Measurements from ENCODE around the gene PPM1H.
A peak's percentile ranks its signal among the peaks of the same experiment; 100 is the strongest.

Gene PPM1H

DNA sequence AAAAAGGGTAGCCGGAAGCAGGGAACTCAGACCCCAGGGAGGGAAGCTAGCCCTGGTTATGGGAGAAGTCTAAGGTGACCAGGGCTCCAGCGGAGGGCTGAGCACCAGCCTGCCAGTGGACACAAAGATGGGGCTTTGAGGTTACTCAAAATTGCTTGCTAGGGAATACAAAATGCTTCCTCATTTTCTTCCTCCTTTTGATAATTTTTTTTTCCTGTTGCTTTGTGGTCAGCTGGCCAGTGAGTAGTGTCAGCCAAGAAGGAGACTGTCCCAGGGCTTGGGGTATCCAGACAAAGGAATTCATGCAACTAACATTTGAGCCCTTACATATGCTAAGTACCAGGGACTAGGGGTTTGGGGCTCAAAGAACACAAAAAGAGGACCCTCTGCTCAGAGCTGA, 206.2 kb downstream of the PPM1H start:
- Histone ChIP-seq H3K36me3 (ENCODE audit: control insufficient read depth, insufficient read depth, low read length, severe bottlenecking) (no peaks in the 10 kb centered on the region), H3K27me3 (replicated peaks; ENCODE audit: control insufficient read depth, insufficient read depth, low read length) (no peaks in the 10 kb centered on the region), H3K9me3 (ENCODE audit: control insufficient read depth, low read length) (no peaks in the 10 kb centered on the region), H3K4me3 (ENCODE audit: low read length) (no peak overlapping the region), H3K4me1 (ENCODE audit: control insufficient read depth, insufficient read depth, low read length) (peaks cover 85% of the 10 kb centered on the region), H3K9ac (ENCODE audit: low read length) (peak overlapping the region; percentile 71)
- no peak for DNase-seq (ENCODE audit: low read depth)

DNA sequence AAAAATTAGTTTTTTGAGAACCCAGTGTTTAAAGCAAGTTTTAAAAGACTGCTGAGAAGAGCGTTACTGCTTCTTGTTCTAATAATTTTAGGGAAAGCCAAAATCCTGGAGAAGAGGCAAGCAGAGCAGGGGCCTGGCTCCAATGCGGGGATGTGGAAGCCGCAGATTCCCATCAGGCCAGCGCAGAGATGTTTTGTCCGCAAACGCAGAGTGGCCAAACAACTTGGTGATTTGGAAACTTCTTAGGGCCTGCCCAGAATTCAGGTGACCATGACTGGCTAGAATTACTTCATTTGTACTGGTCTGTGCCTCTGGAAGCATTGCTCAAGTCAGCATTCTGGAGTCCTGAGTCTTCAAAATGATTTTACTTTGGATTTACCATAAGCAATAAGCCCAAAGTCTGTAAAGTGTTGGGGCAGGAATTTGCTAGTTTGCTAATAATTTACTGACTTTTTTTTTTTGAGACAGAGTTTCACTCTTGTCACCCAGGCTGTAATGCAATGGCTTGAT, 208.4 kb downstream of the PPM1H start:
- no peak overlapping the region for H3K4me3 ChIP-seq (ENCODE audit: low read length)
- no peaks in the 10 kb centered on the region for H3K9me3 ChIP-seq (ENCODE audit: control insufficient read depth, low read length)
- H3K4me1 ChIP-seq (ENCODE audit: control insufficient read depth, insufficient read depth, low read length), result peaks cover 67% of the 10 kb centered on the region
- no peaks in the 10 kb centered on the region for H3K36me3 ChIP-seq (ENCODE audit: control insufficient read depth, insufficient read depth, low read length, severe bottlenecking)
- H3K27me3 ChIP-seq (replicated peaks; ENCODE audit: control insufficient read depth, insufficient read depth, low read length), result no peaks in the 10 kb centered on the region
- peak; percentile 40 for DNase-seq (ENCODE audit: low read depth)
- H3K9ac ChIP-seq (ENCODE audit: low read length), result peak overlapping the region; percentile 61

DNA sequence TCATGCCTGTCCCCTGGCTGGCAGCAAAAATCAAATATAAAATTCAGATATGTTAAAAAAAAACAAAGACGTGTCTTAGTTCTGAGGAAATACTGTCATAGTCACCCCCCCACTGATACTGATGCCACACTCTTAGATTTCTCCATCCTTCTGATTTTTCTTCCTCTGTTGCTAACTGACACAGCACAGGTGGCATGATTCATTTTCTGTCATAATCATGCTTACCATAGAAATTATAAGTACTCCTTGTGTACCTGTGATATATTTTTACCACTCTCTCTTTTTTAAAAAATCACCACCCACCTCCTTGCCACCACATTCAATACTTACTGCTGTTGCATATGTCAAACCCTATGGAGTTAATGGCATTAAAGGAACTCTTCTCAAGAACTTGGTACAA, 209.2 kb downstream of the PPM1H start:
- no peak overlapping the region for H3K4me3 ChIP-seq (ENCODE audit: low read length)
- no peaks in the 10 kb centered on the region for H3K36me3 ChIP-seq (ENCODE audit: control insufficient read depth, insufficient read depth, low read length, severe bottlenecking)
- no peaks in the 10 kb centered on the region for H3K9me3 ChIP-seq (ENCODE audit: control insufficient read depth, low read length)
- peak overlapping the region; percentile 83 for H3K9ac ChIP-seq (ENCODE audit: low read length)
- DNase-seq (ENCODE audit: low read depth), result no peak
- no peaks in the 10 kb centered on the region for H3K27me3 ChIP-seq (replicated peaks; ENCODE audit: control insufficient read depth, insufficient read depth, low read length)
- H3K4me1 ChIP-seq (ENCODE audit: control insufficient read depth, insufficient read depth, low read length), result peaks cover 67% of the 10 kb centered on the region

DNA sequence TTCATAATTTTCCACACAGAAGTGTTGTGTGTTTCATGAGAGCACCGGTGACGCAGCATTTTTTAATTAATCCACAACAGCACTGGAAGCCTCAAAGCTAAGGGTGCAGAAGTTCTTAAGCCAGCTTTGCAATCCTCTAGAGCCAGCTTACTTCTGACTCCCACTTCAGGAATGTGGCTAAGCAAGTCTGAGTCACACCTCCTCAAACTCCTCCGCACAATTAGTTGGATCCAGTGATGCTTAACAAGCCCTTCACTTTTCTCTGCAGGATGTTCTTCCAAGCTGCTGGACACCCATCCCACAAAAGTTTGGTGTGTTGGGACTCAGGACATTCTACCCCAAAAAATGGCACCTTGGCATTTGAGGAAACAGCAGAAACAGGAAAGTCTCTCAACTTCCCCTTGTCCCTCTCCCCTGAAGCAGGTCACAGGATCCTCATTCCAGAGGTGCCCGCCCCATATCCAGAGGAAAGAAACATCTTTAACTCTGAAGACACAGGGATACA, 210.0 kb downstream of the PPM1H start:
- Histone ChIP-seq H3K9ac (ENCODE audit: low read length) (peak overlapping the region; percentile 83), H3K4me1 (ENCODE audit: control insufficient read depth, insufficient read depth, low read length) (peaks cover 69% of the 10 kb centered on the region), H3K4me3 (ENCODE audit: low read length) (peak overlapping the region; percentile 18), H3K36me3 (ENCODE audit: control insufficient read depth, insufficient read depth, low read length, severe bottlenecking) (no peaks in the 10 kb centered on the region), H3K27me3 (replicated peaks; ENCODE audit: control insufficient read depth, insufficient read depth, low read length) (no peaks in the 10 kb centered on the region), H3K9me3 (ENCODE audit: control insufficient read depth, low read length) (no peaks in the 10 kb centered on the region)
- DNase-seq (ENCODE audit: low read depth), result peak; percentile 91

DNA sequence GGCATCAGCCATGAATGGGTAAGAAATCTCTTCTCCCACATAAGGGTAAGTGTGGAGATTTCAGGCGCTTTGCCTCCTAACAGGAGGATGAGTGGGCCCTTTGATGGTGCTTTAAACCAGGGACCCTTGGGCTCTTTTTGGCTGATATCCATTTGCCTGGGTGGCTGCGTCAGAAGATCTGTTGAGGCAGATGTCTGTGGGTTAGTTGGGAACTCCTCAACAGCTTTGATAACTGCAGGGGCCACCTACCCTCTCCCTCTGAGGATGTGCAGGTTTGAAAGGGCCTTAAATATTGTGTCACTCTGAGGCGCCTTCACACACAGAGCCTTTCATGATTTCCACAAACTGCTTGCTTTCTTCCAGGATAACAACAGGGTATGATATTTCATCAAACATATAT, 210.7 kb downstream of the PPM1H start:
- Histone ChIP-seq H3K9me3 (ENCODE audit: control insufficient read depth, low read length) (no peaks in the 10 kb centered on the region), H3K27me3 (replicated peaks; ENCODE audit: control insufficient read depth, insufficient read depth, low read length) (no peaks in the 10 kb centered on the region), H3K4me1 (ENCODE audit: control insufficient read depth, insufficient read depth, low read length) (peaks cover 70% of the 10 kb centered on the region), H3K36me3 (ENCODE audit: control insufficient read depth, insufficient read depth, low read length, severe bottlenecking) (no peaks in the 10 kb centered on the region), H3K4me3 (ENCODE audit: low read length) (no peak overlapping the region), H3K9ac (ENCODE audit: low read length) (peak overlapping the region; percentile 71)
- no peak for DNase-seq (ENCODE audit: low read depth)

GRCh38 chr12:62722971-62723680, 211.8 kb downstream of the PPM1H start:
- Histone ChIP-seq H3K27me3 (replicated peaks; ENCODE audit: control insufficient read depth, insufficient read depth, low read length) (no peaks in the 10 kb centered on the region), H3K4me1 (ENCODE audit: control insufficient read depth, insufficient read depth, low read length) (peaks cover 70% of the 10 kb centered on the region), H3K36me3 (ENCODE audit: control insufficient read depth, insufficient read depth, low read length, severe bottlenecking) (no peaks in the 10 kb centered on the region), H3K9ac (ENCODE audit: low read length) (peak overlapping the region; percentile 71), H3K9me3 (ENCODE audit: control insufficient read depth, low read length) (no peaks in the 10 kb centered on the region), H3K4me3 (ENCODE audit: low read length) (no peak overlapping the region)
- DNase-seq (ENCODE audit: low read depth), result no peak

GRCh38 chr12:62720661-62721330, 214.2 kb downstream of the PPM1H start:
- no peak overlapping the region for H3K4me3 ChIP-seq (ENCODE audit: low read length)
- H3K9me3 ChIP-seq (ENCODE audit: control insufficient read depth, low read length), result no peaks in the 10 kb centered on the region
- H3K9ac ChIP-seq (ENCODE audit: low read length), result peak overlapping the region; percentile 25
- DNase-seq (ENCODE audit: low read depth), result peak; percentile 56
- H3K27me3 ChIP-seq (replicated peaks; ENCODE audit: control insufficient read depth, insufficient read depth, low read length), result no peaks in the 10 kb centered on the region
- peaks cover 61% of the 10 kb centered on the region for H3K4me1 ChIP-seq (ENCODE audit: control insufficient read depth, insufficient read depth, low read length)
- H3K36me3 ChIP-seq (ENCODE audit: control insufficient read depth, insufficient read depth, low read length, severe bottlenecking), result no peaks in the 10 kb centered on the region

DNA sequence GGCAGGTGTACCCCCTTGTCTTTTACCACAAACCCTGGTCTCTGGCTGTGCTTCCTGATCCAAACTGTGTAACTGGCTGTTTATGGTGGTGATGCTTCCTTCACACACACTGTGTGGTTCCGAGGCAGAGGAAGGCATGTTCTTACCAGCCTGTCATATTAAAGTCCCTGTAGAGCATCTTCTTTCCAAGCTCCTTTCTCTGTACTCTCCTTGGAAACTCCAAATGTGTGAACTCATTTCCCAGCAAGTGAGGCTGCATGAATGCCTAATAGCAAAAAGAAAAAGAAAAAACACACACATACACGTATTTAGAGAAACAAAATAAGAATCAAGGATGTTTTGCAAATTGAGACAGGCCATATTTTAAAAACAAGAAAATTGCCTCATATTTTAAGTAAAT, 214.9 kb downstream of the PPM1H start:
- H3K9ac ChIP-seq (ENCODE audit: low read length), result peak overlapping the region; percentile 25
- H3K36me3 ChIP-seq (ENCODE audit: control insufficient read depth, insufficient read depth, low read length, severe bottlenecking), result no peaks in the 10 kb centered on the region
- no peak overlapping the region for H3K4me3 ChIP-seq (ENCODE audit: low read length)
- H3K27me3 ChIP-seq (replicated peaks; ENCODE audit: control insufficient read depth, insufficient read depth, low read length), result no peaks in the 10 kb centered on the region
- peaks cover 61% of the 10 kb centered on the region for H3K4me1 ChIP-seq (ENCODE audit: control insufficient read depth, insufficient read depth, low read length)
- no peak for DNase-seq (ENCODE audit: low read depth)
- no peaks in the 10 kb centered on the region for H3K9me3 ChIP-seq (ENCODE audit: control insufficient read depth, low read length)

- no peak for DNase-seq (ENCODE audit: low read depth)
- Histone ChIP-seq H3K36me3 (ENCODE audit: control insufficient read depth, insufficient read depth, low read length, severe bottlenecking) (no peaks in the 10 kb centered on the region), H3K27me3 (replicated peaks; ENCODE audit: control insufficient read depth, insufficient read depth, low read length) (no peaks in the 10 kb centered on the region), H3K4me1 (ENCODE audit: control insufficient read depth, insufficient read depth, low read length) (peaks cover 62% of the 10 kb centered on the region), H3K9me3 (ENCODE audit: control insufficient read depth, low read length) (no peaks in the 10 kb centered on the region), H3K9ac (ENCODE audit: low read length) (no peak overlapping the region), H3K4me3 (ENCODE audit: low read length) (peak overlapping the region; percentile 12)
These were observed 216.1 kb downstream of the PPM1H start for GRCh38 chr12:62718762-62719426.

DNA sequence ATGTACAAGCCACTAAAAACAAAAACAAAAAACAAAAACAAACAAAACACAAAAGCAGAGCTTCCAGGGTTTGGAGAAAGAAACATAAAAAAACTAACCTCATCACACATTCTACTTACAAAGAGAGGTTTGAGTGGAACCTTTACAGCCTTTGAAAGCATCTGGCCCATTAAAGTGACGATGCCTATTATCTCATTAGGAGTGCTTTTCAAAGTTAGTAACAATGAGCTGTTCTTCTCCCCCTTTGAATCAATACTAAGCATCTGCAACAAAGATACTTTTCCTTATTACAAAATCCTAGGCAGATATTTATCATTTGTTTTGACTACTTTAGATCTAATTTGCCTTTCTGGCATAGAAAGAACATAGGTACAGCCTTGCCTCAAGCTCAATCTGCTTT, 217.3 kb downstream of the PPM1H start:
- DNase-seq (ENCODE audit: low read depth), result no peak
- Histone ChIP-seq H3K9ac (ENCODE audit: low read length) (peak overlapping the region; percentile 11), H3K4me1 (ENCODE audit: control insufficient read depth, insufficient read depth, low read length) (peaks cover 72% of the 10 kb centered on the region), H3K9me3 (ENCODE audit: control insufficient read depth, low read length) (no peaks in the 10 kb centered on the region), H3K4me3 (ENCODE audit: low read length) (no peak overlapping the region), H3K27me3 (replicated peaks; ENCODE audit: control insufficient read depth, insufficient read depth, low read length) (no peaks in the 10 kb centered on the region), H3K36me3 (ENCODE audit: control insufficient read depth, insufficient read depth, low read length, severe bottlenecking) (no peaks in the 10 kb centered on the region)

- Histone ChIP-seq H3K9ac (ENCODE audit: low read length) (no peak overlapping the region), H3K4me3 (ENCODE audit: low read length) (no peak overlapping the region), H3K4me1 (ENCODE audit: control insufficient read depth, insufficient read depth, low read length) (peaks cover 74% of the 10 kb centered on the region), H3K9me3 (ENCODE audit: control insufficient read depth, low read length) (no peaks in the 10 kb centered on the region), H3K27me3 (replicated peaks; ENCODE audit: control insufficient read depth, insufficient read depth, low read length) (no peaks in the 10 kb centered on the region), H3K36me3 (ENCODE audit: control insufficient read depth, insufficient read depth, low read length, severe bottlenecking) (no peaks in the 10 kb centered on the region)
- no peak for DNase-seq (ENCODE audit: low read depth)
These were observed 218.0 kb downstream of the PPM1H start for GRCh38 chr12:62716866-62717525.

Measured in adipocyte (in vitro differentiated cells).